Choroid plexus epithelial cell (primary cell): ENCODE results near the gene PLCB1.

ENCODE experiments used
- DNase-seq: peaks from one replicate; pipeline ENCODE4 v3.0.0-alpha.2; 2010; ENCODE audit warnings: low read depth
- H3K4me3 ChIP-seq: 2 replicates; pipeline ENCODE4 v1.5.1; 2011; ENCODE audit warnings: low read depth, mild to moderate bottlenecking, control low read depth, low read length, moderate library complexity
- TF ChIP-seq, protein P1 (sequence below): conservative IDR thresholded peaks from 2 replicates; pipeline ENCODE4 v1.5.1; 2011; ENCODE audit warnings: low read depth, mild to moderate bottlenecking, control low read depth, inconsistent platforms, low read length, moderate library complexity

Gene PLCB1

DNA sequence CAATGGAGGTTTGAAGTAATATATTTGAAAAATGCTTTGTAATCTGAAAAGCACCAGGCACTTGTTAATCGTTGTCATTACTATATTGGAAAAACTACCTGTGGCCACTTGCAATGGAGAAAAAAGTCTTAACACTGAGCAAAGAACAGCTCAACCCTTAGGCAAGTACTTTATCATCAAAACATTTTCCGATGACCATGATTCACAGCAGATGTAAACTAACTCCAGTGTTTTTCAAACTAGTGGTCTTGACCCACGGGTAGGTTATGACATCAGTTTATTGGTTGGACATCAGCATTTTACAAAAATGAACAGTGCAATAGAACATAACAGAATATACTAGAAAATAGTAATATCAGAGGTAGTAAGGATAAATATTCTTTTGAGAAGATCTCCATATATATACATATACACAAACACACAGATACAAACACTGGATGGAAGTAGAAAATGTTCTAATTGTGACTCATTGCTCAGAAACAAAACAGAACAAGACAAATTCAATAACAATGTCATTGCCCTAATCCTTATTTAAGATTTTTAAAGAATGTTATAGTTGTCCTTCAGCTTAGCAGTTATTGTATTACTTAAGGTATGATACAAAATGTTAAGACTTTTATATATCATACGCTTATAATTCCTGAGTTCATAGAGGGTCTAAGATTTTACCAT is 123.0 kb downstream of the PLCB1 start:
- TF ChIP-seq, protein P1, sequence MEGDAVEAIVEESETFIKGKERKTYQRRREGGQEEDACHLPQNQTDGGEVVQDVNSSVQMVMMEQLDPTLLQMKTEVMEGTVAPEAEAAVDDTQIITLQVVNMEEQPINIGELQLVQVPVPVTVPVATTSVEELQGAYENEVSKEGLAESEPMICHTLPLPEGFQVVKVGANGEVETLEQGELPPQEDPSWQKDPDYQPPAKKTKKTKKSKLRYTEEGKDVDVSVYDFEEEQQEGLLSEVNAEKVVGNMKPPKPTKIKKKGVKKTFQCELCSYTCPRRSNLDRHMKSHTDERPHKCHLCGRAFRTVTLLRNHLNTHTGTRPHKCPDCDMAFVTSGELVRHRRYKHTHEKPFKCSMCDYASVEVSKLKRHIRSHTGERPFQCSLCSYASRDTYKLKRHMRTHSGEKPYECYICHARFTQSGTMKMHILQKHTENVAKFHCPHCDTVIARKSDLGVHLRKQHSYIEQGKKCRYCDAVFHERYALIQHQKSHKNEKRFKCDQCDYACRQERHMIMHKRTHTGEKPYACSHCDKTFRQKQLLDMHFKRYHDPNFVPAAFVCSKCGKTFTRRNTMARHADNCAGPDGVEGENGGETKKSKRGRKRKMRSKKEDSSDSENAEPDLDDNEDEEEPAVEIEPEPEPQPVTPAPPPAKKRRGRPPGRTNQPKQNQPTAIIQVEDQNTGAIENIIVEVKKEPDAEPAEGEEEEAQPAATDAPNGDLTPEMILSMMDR, result no peak
- peak; percentile 77 for DNase-seq
- no peak overlapping the region for H3K4me3 ChIP-seq

DNA sequence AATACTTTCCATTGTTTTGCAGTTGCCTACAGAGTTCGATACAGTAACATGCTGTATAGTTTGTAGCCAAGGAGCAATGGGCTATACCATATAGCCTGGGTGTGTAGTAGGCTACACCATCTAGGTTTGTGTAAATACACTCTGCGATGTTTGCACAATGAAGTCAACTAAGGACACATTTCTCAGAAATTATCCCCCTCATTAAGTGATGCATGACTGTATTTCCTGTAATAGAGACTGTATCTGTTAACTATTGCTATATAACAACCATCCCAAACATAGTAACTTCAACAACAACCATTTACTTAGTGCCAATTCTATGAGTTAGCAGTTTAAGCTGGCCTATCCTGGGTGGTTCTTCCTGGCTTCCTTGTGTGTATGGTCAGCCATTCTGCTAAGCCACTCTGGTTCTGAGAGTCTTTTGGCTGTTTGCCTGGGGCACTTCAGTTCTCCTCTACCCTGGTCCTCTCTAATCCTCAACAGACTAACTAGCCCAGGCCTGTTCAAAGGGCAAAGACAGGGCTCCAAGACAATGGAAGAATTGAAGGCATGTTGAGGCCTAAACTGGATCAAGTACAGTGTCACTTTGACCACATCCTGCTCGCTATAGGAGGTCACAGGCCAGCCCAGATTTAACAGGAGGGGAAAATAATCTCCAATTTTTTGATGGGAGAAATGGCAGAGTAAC is 124.0 kb downstream of the PLCB1 start:
- TF ChIP-seq, protein P1, result no peak
- no peak for DNase-seq
- H3K4me3 ChIP-seq, result no peak overlapping the region

DNA sequence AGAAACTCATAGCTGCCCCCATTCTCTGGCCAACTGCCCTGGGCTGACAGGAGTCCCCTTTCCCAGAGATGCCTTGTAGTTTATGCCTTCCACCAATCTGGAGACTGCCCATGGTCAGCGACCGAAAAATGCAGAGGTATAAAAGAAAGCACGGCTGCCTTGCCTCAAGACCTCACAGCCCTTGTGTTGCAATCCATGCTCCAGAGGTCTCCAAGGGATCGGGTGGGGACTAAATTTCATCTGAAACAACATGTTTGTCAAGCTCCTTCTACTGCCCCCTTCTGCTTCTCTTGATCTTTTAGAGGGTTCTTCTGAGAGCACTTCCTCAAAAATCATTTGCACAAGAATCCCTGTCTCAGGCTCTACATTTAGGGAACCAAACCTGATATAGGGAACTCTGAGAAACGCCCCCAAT is 128.8 kb downstream of the PLCB1 start:
- TF ChIP-seq, protein P1, result no peak
- no peak overlapping the region for H3K4me3 ChIP-seq
- no peak for DNase-seq

- H3K4me3 ChIP-seq, result no peak overlapping the region
- TF ChIP-seq, protein P1, result no peak
- DNase-seq, result no peak
Measured at GRCh38 chr20:8262721-8263120, 130.7 kb downstream of the PLCB1 start.

- DNase-seq, result no peak
- no peak overlapping the region for H3K4me3 ChIP-seq
- TF ChIP-seq, protein P1, result no peak
Measured at GRCh38 chr20:8265588-8265987, 133.5 kb downstream of the PLCB1 start.

DNA sequence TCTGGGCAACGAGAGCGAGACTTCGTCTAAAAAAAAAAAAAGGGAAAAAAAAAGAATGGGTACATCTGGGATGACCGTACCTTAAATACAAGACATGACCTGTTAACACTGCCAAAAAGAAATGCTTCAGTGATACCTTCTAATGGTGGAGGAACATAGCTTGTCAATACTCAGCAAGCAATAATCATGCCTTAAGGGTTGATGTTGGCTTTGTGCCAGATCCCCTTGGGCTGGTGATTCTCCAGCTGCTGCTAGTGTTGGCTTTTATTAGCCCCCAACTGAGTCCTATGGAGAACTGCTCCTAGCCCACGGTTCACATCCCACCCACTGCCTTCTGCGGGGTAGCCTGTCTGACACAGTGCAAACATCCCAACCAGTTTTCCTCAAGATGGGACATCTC is 134.9 kb downstream of the PLCB1 start:
- TF ChIP-seq, protein P1, result no peak
- H3K4me3 ChIP-seq, result no peak overlapping the region
- no peak for DNase-seq

GRCh38 chr20:8271727-8272126 is 139.7 kb downstream of the PLCB1 start:
- no peak for DNase-seq
- TF ChIP-seq, protein P1, result no peak
- no peak overlapping the region for H3K4me3 ChIP-seq
